Smooth muscle cell (in vitro differentiated cells): ENCODE results near the gene GLCCI1. TPM values are rescaled to one million over a fixed set of nuclear protein-coding genes. Genes with fewer than 3 reads are reported as not detected.
"Not testable (repeated sequence)": the region's sequence is repeated elsewhere in the genome, so short reads cannot be mapped to it uniquely, and the experiment has no call there.

ENCODE experiments used
- DNase-seq: peaks from one replicate; lab custom pipeline; 2025; ENCODE audit not compliant: unreplicated experiment; lab: John Stamatoyannopoulos, UW
- H2AFZ ChIP-seq: fragments of 200-600 bp; sonication (generic); 2 replicates; pipeline ENCODE4 v1.6.0; 2016; ENCODE audit warnings: antibody characterized with exemption, low read depth, mild to moderate bottlenecking
- H3F3A ChIP-seq: fragments of 200-600 bp; sonication (generic); 2 replicates; pipeline ENCODE4 v1.6.0; 2017; ENCODE audit warnings: antibody characterized with exemption, low read depth
- H3K27ac ChIP-seq: fragments of 200-600 bp; sonication (generic); 2 replicates; pipeline ENCODE4 v1.5.1; 2016; ENCODE audit warnings: low read depth, mild to moderate bottlenecking
- H3K27me3 ChIP-seq: fragments of 200-600 bp; sonication (generic); 2 replicates; pipeline ENCODE4 v1.6.1; 2016; ENCODE audit warnings: low read depth, mild to moderate bottlenecking
- H3K36me3 ChIP-seq: fragments of 200-600 bp; sonication (generic); 2 replicates; pipeline ENCODE4 v1.5.1; 2016; ENCODE audit warnings: low read depth
- H3K4me1 ChIP-seq: fragments of 200-600 bp; sonication (generic); 2 replicates; pipeline ENCODE4 v1.5.1; 2016; ENCODE audit warnings: low read depth
- H3K4me2 ChIP-seq: fragments of 200-600 bp; sonication (generic); 2 replicates; pipeline ENCODE4 v1.6.0; 2016; ENCODE audit warnings: mild to moderate bottlenecking
- H3K4me3 ChIP-seq: fragments of 200-600 bp; sonication (generic); 2 replicates; pipeline ENCODE4 v1.5.1; 2016; ENCODE audit warnings: mild to moderate bottlenecking
- H3K79me2 ChIP-seq: fragments of 200-600 bp; sonication (generic); 2 replicates; pipeline ENCODE4 v1.6.0; 2016; ENCODE audit warnings: low read depth, mild to moderate bottlenecking
- H3K9ac ChIP-seq: fragments of 200-600 bp; sonication (generic); 2 replicates; pipeline ENCODE4 v1.6.0; 2016; ENCODE audit warnings: low read depth
- H3K9me3 ChIP-seq: fragments of 200-600 bp; sonication (generic); replicated peaks from 2 replicates; pipeline ENCODE4 v1.5.1; 2016; ENCODE audit warnings: low read depth
- H4K20me1 ChIP-seq: fragments of 200-600 bp; sonication (generic); 2 replicates; pipeline ENCODE4 v1.6.0; 2016; ENCODE audit warnings: low read depth
- WGBS: methylation state at CpG from one replicate; pipeline ENCODE4 v1.1.7; 2016; ENCODE audit warnings: low lambda C conversion rate; 5-methylcytosine and 5-hydroxymethylcytosine counted together
- polyA plus RNA-seq: library from polyadenylated mRNA; unstranded; fragments of >200 nt; fragmentation: Nextera tagmentation; extraction: Ambion mirVana; gene quantifications from 2 replicates; pipeline ENCODE4 v1.2.1, GENCODE V29; 2016
- total RNA-seq: library from RNA; depleted of rRNA; stranded (reverse); fragments of >200 nt; gene quantifications from 2 replicates; pipeline ENCODE4 v1.2.3, GENCODE V29; 2014
- TF ChIP-seq, protein P1 (sequence below): fragments of 200-600 bp; sonication (generic); IDR thresholded peaks from 2 replicates; pipeline ENCODE4 v1.5.1; 2017; ENCODE audit warnings: borderline replicate concordance, mild to moderate bottlenecking, antibody characterized with exemption; ENCODE audit not compliant: insufficient read depth, poor library complexity, severe bottlenecking

Gene GLCCI1
- total and polyA plus RNA-seq, 2 experiments from 2014 or later, result 39.0 to 69.9 TPM

DNA sequence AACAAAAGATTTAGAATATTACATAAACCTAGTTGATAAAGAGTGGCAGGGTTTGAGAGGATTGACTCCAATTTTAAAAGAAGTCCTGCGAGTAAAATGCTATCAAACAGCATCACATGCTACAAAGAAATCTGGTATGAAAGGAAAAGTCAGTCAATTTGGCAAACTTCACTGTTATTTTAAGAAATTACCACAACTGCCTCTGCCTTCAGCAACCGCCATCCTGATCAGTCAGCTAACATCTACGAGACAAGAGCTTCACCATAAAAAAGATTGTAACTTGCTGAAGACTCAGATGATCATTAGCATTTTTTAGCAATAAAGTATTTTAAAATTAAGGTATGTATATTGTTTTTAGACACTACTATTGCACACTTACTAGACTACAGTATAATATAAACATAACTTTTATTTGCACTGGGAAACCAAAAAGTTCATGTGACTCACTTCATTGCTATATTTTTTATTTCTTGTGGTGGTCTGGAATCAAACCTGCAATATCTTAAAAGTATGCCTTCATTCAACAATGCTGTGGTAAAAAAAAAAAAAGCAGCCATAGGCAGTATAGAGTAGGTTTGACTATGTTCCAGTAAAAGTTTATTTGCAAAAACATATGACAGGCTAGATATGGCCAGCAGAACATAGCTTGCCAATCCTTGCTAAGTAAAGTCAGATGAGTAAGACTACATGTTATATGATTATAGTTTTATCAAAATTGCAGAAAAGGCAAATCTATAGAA lies 74.4 kb downstream of the GLCCI1 start:
- Histone ChIP-seq H4K20me1 (no peaks in the 10 kb centered on the region), H3K4me1 (no peaks in the 10 kb centered on the region), H3K27ac (no peak overlapping the region), H3K27me3 (no peaks in the 10 kb centered on the region), H3K9me3 (no peaks in the 10 kb centered on the region), H3K4me2 (no peak overlapping the region), H3K4me3 (no peak overlapping the region), H3K36me3 (no peaks in the 10 kb centered on the region), H3K9ac (no peak overlapping the region), H2AFZ (no peak overlapping the region), H3F3A (no peaks in the 10 kb centered on the region), H3K79me2 (no peaks in the 10 kb centered on the region)
- DNase-seq, result no peak
- TF ChIP-seq, protein P1, sequence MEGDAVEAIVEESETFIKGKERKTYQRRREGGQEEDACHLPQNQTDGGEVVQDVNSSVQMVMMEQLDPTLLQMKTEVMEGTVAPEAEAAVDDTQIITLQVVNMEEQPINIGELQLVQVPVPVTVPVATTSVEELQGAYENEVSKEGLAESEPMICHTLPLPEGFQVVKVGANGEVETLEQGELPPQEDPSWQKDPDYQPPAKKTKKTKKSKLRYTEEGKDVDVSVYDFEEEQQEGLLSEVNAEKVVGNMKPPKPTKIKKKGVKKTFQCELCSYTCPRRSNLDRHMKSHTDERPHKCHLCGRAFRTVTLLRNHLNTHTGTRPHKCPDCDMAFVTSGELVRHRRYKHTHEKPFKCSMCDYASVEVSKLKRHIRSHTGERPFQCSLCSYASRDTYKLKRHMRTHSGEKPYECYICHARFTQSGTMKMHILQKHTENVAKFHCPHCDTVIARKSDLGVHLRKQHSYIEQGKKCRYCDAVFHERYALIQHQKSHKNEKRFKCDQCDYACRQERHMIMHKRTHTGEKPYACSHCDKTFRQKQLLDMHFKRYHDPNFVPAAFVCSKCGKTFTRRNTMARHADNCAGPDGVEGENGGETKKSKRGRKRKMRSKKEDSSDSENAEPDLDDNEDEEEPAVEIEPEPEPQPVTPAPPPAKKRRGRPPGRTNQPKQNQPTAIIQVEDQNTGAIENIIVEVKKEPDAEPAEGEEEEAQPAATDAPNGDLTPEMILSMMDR, result no peak
- 97% methylated on average over 3 of the region's 3 CpGs for WGBS

DNA sequence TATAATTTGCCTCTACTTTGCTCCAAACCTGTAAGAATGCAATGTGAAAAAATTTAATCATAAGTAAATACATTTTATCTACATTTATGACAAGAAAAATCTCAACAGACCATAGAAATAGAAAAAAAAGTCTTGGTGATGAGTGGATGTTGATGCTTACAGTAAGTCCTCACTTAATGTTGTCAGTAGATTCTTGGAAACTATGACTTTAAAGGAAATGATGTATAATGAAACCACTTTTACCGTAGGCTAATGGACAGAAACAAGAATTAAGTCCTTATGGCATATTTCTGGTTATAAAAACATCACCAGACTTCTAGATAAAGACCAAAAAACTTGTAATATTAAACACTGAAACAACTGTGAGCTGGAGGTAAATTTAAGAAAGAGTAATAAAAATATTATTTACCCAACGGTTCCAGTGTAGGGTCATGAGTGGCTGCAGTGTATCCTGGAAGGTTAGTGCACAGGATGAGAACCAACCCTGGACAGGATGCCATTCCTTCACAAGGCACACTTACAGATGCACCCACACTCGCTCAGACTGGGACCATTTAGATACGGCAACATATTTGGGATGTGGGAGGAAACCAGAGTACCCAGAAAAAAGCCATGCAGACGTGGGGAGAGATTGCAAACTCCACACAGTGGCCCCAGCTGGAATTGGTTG lies 76.3 kb downstream of the GLCCI1 start:
- no peak for DNase-seq
- Histone ChIP-seq H3K4me3 (no peak overlapping the region), H3K36me3 (no peaks in the 10 kb centered on the region), H4K20me1 (no peaks in the 10 kb centered on the region), H3K9me3 (no peaks in the 10 kb centered on the region), H3K79me2 (no peaks in the 10 kb centered on the region), H2AFZ (no peak overlapping the region), H3K9ac (no peak overlapping the region), H3K27ac (no peak overlapping the region), H3K27me3 (no peaks in the 10 kb centered on the region), H3K4me1 (no peaks in the 10 kb centered on the region), H3K4me2 (no peak overlapping the region), H3F3A (no peaks in the 10 kb centered on the region)
- TF ChIP-seq, protein P1, result no peak
- WGBS, result 81% methylated on average over 5 of the region's 5 CpGs

DNA sequence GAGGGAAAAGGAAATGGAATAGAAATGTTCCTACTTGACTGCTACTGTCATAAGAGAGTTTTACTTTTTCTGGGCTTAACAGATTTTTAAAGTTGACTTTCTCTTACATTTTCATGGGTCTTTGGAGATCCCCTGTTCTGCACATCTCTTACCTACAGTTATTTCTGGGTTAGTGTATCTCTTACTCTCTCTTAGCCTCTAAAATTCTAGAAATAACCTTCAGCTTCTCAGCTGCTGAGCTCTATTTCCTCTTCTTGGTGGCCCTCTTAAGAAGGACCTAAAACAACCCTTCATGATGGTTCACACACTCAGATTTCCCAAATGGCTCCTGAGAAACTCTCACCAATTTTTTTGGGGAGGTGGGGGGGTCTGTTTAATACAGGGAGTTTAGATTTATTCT lies 79.5 kb downstream of the GLCCI1 start:
- H3K9ac ChIP-seq, H3K4me2 ChIP-seq, H3F3A ChIP-seq, H4K20me1 ChIP-seq, H3K9me3 ChIP-seq, H3K4me3 ChIP-seq, H3K4me1 ChIP-seq, H3K27me3 ChIP-seq, DNase-seq, H2AFZ ChIP-seq, H3K27ac ChIP-seq, H3K36me3 ChIP-seq, H3K79me2 ChIP-seq: not testable (repeated sequence)

DNA sequence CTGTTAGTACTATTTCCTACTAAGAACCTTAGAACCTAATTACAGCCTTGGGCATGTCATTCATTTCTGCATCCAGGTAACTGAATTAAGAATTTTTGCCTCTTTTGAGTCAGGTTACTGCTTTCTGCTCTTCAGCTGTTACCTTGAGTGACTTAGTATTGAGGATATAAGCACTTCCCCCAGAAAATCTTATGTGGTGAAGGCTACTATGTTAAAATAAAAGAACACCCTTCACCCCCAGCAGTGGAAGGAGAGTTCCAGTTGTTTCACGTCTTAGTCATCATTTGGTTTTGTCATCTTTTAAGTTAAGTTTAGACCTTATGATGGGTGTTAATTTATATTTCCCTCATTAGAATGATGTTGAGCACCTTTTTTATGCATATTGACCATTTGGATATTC lies 82.8 kb downstream of the GLCCI1 start:
- 90% methylated on average over 1 of the region's 1 CpG for WGBS
- Histone ChIP-seq H3K4me2 (no peak overlapping the region), H3K9me3 (no peaks in the 10 kb centered on the region)

More for the DNA sequence above, 82.8 kb downstream of the GLCCI1 start:
- Histone ChIP-seq H3K79me2 (peaks cover 4% of the 10 kb centered on the region), H3K9ac (no peak overlapping the region), H3K4me3 (no peak overlapping the region), H3K27me3 (no peaks in the 10 kb centered on the region), H4K20me1 (no peaks in the 10 kb centered on the region), H3K4me1 (no peaks in the 10 kb centered on the region), H2AFZ (no peak overlapping the region), H3F3A (no peaks in the 10 kb centered on the region), H3K36me3 (peaks cover 11% of the 10 kb centered on the region), H3K27ac (no peak overlapping the region)
- TF ChIP-seq, protein P1, result no peak
- DNase-seq, result no peak
